ENCODE measurements around the gene PRKAR2A. TPM values are rescaled to one million over a fixed set of nuclear protein-coding genes. Genes with fewer than 3 reads are reported as not detected.
"Not testable (repeated sequence)": the region's sequence is repeated elsewhere in the genome, so short reads cannot be mapped to it uniquely, and the experiment has no call there.

The PRKAR2A gene
- total and polyA plus RNA-seq, 2 experiments from 2014 or later, result 13.5 to 30.2 TPM

- Histone ChIP-seq H4K20me1 (replicated peaks; ENCODE audit: insufficient read depth) (no peaks in the 10 kb centered on the region), H3K36me3 (ENCODE audit: insufficient read depth) (no peaks in the 10 kb centered on the region), H3K27ac (ENCODE audit: low read depth) (no peak overlapping the region), H3K4me2 (no peak overlapping the region), H3K79me2 (replicated peaks; ENCODE audit: insufficient read depth) (no peaks in the 10 kb centered on the region), H3F3A (replicated peaks; ENCODE audit: low read depth) (no peaks in the 10 kb centered on the region), H3K9me2 (ENCODE audit: insufficient read depth) (no peaks in the 10 kb centered on the region), H3K4me3 (no peak overlapping the region), H2AFZ (no peak overlapping the region), H3K27me3 (ENCODE audit: insufficient read depth) (no peaks in the 10 kb centered on the region), H3K4me1 (ENCODE audit: insufficient read depth) (no peaks in the 10 kb centered on the region)
- DNase-seq (ENCODE audit: low spot score) (no peak), ATAC-seq (no peak)
- H3K27ac Mint-ChIP-seq, result no peak overlapping the region
- H3K9me3 Mint-ChIP-seq, result no peaks in the 10 kb centered on the region
- H3K36me3 Mint-ChIP-seq (ENCODE audit: low read depth), result no peaks in the 10 kb centered on the region
- no peak overlapping the region for H3K4me3 Mint-ChIP-seq
- no peaks in the 10 kb centered on the region for H3K4me1 Mint-ChIP-seq
- no peak for TF ChIP-seq JUNB (IDR thresholded peaks at IDR 0.05; ENCODE audit: unreplicated experiment)
- TF ChIP-seq REST (IDR thresholded peaks at IDR 0.05; ENCODE audit: unreplicated experiment), result no peak
- TF ChIP-seq ZNF114 (CRISPR knock-in tag; IDR thresholded peaks at IDR 0.05), result no peak
- TF ChIP-seq STAT1 (IDR thresholded peaks at IDR 0.05; ENCODE audit: unreplicated experiment), result no peak
- H3K27me3 Mint-ChIP-seq (ENCODE audit: insufficient read depth, low read depth, poor library complexity), result peaks cover 2% of the 10 kb centered on the region
These were observed 65.6 kb downstream of the PRKAR2A start for GRCh38 chr3:48782046-48782445.

- not testable (repeated sequence) for H3K4me2 ChIP-seq; H3K4me1 Mint-ChIP-seq; H3K27me3 Mint-ChIP-seq (ENCODE audit: insufficient read depth, low read depth, poor library complexity); H3K27ac ChIP-seq (ENCODE audit: low read depth); H3K9me2 ChIP-seq (ENCODE audit: insufficient read depth); H3K4me3 ChIP-seq; H3K27me3 ChIP-seq (ENCODE audit: insufficient read depth); H3F3A ChIP-seq (replicated peaks; ENCODE audit: low read depth); H3K4me1 ChIP-seq (ENCODE audit: insufficient read depth); H4K20me1 ChIP-seq (replicated peaks; ENCODE audit: insufficient read depth); H3K4me3 Mint-ChIP-seq; ATAC-seq; H3K36me3 Mint-ChIP-seq (ENCODE audit: low read depth); H3K9me3 Mint-ChIP-seq; H3K79me2 ChIP-seq (replicated peaks; ENCODE audit: insufficient read depth); DNase-seq (ENCODE audit: low spot score); H2AFZ ChIP-seq; H3K36me3 ChIP-seq (ENCODE audit: insufficient read depth); H3K27ac Mint-ChIP-seq
These were observed 69.1 kb downstream of the PRKAR2A start for GRCh38 chr3:48778565-48778964.

- Mint-ChIP-seq H3K27me3 (ENCODE audit: insufficient read depth, low read depth, poor library complexity) (peaks cover 2% of the 10 kb centered on the region), H3K4me1 (no peaks in the 10 kb centered on the region), H3K36me3 (ENCODE audit: low read depth) (peaks cover 7% of the 10 kb centered on the region; the same call in 1 of the 3 replicates), H3K27ac (no peak overlapping the region), H3K9me3 (no peaks in the 10 kb centered on the region), H3K4me3 (no peak overlapping the region)
- ATAC-seq (no peak), DNase-seq (ENCODE audit: low spot score) (no peak)
- Histone ChIP-seq H3K79me2 (replicated peaks; ENCODE audit: insufficient read depth) (no peaks in the 10 kb centered on the region), H3K36me3 (ENCODE audit: insufficient read depth) (no peaks in the 10 kb centered on the region), H3F3A (replicated peaks; ENCODE audit: low read depth) (no peaks in the 10 kb centered on the region), H3K4me3 (no peak overlapping the region), H3K9me2 (ENCODE audit: insufficient read depth) (no peaks in the 10 kb centered on the region), H2AFZ (no peak overlapping the region), H4K20me1 (replicated peaks; ENCODE audit: insufficient read depth) (no peaks in the 10 kb centered on the region), H3K4me1 (ENCODE audit: insufficient read depth) (no peaks in the 10 kb centered on the region; the same call in 1 of the 2 replicates), H3K27ac (ENCODE audit: low read depth) (no peak overlapping the region), H3K4me2 (no peak overlapping the region), H3K27me3 (ENCODE audit: insufficient read depth) (no peaks in the 10 kb centered on the region)
- TF ChIP-seq STAT1 (IDR thresholded peaks at IDR 0.05; ENCODE audit: unreplicated experiment), result no peak
- TF ChIP-seq EZH2 (IDR thresholded peaks at IDR 0.05; ENCODE audit: low read depth, unreplicated experiment), result no peak
- TF ChIP-seq POLR2AphosphoS5 (IDR thresholded peaks at IDR 0.05; ENCODE audit: low read depth), result no peak
- TF ChIP-seq REST (IDR thresholded peaks at IDR 0.05; ENCODE audit: unreplicated experiment), result no peak
- TF ChIP-seq CREB1 (CRISPR knock-in tag; IDR thresholded peaks at IDR 0.05; ENCODE audit: low read depth), result no peak
These were observed 70.8 kb downstream of the PRKAR2A start for GRCh38 chr3:48776854-48777253.
